ENCODE measurements around the gene ZIC1.

ZIC1 gene

GRCh38 chr3:147404000-147404799 is 5.0 kb upstream of the ZIC1 start:
- TF ChIP-seq CTCF (IDR thresholded peaks at IDR 0.05), result no peak
- no peak for TF ChIP-seq ZFX (IDR thresholded peaks at IDR 0.05; ENCODE audit: borderline replicate concordance)
- no peak overlapping the region for H3K27ac ChIP-seq

- TF ChIP-seq CTCF (IDR thresholded peaks at IDR 0.05) (no peak), ZFX (IDR thresholded peaks at IDR 0.05; ENCODE audit: borderline replicate concordance) (no peak)
- H3K27ac ChIP-seq, result no peak overlapping the region
These were observed 4.3 kb upstream of the ZIC1 start for GRCh38 chr3:147404800-147405230.

- H3K27ac ChIP-seq, result no peak overlapping the region
- TF ChIP-seq CTCF (IDR thresholded peaks at IDR 0.05) (no peak), ZFX (IDR thresholded peaks at IDR 0.05; ENCODE audit: borderline replicate concordance) (no peak)
These were observed 3.7 kb upstream of the ZIC1 start for GRCh38 chr3:147405231-147406027.

- TF ChIP-seq ZFX (IDR thresholded peaks at IDR 0.05; ENCODE audit: borderline replicate concordance) (no peak), CTCF (IDR thresholded peaks at IDR 0.05) (no peak)
- no peak within 1 kb of the TSS for H3K27ac ChIP-seq
These were observed 2.9 kb upstream of the ZIC1 start, which contains the start of gene ZIC4 for GRCh38 chr3:147406028-147406931. Gene ZIC4 (minus strand): TSS chr3:147406543. CDS start chr3:147402797, 3,746 bp downstream.

GRCh38 chr3:147407114-147407497 is 2.1 kb upstream of the ZIC1 start:
- no peak for TF ChIP-seq ZFX (IDR thresholded peaks at IDR 0.05; ENCODE audit: borderline replicate concordance)
- no peak for TF ChIP-seq CTCF (IDR thresholded peaks at IDR 0.05)
- H3K27ac ChIP-seq, result no peak overlapping the region

GRCh38 chr3:147407498-147408187 is 1.5 kb upstream of the ZIC1 start:
- TF ChIP-seq CTCF (IDR thresholded peaks at IDR 0.05) (no peak), ZFX (IDR thresholded peaks at IDR 0.05; ENCODE audit: borderline replicate concordance) (no peak)
- no peak overlapping the region for H3K27ac ChIP-seq
